NCI-H526 treated with DMSO at 0.1 percent for 48 hours (cell line): ENCODE results near the gene DENND5A.
A peak's percentile ranks its signal among the peaks of the same experiment; 100 is the strongest.

Experiments
- DNase-seq: peaks from one replicate; lab custom pipeline; 2025; lab: John Stamatoyannopoulos, UW

Gene DENND5A

GRCh38 chr11:9097186-9097943 lies 167.8 kb downstream of the DENND5A start:
- peak; percentile 10 for DNase-seq

DNA sequence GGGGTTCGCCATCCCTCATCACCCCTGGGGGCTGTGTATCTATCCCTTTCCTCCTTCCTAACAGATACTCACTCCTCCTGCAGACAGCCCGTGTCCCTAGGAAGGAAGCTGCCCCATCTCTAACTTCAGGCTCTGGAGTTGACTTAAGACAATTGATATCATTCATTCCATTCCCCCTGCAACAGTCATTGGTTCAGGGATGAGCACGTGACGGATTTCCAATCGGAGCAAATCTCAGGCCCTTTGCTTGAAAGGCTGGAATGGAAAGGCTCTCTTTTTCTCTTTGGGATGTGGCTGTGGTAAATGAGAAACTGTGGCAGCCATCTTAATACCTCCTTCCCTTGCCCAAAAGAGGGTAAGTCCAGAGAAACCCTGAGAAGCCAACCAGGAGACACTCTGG lies 168.7 kb downstream of the DENND5A start:
- DNase-seq = no peak

DNA sequence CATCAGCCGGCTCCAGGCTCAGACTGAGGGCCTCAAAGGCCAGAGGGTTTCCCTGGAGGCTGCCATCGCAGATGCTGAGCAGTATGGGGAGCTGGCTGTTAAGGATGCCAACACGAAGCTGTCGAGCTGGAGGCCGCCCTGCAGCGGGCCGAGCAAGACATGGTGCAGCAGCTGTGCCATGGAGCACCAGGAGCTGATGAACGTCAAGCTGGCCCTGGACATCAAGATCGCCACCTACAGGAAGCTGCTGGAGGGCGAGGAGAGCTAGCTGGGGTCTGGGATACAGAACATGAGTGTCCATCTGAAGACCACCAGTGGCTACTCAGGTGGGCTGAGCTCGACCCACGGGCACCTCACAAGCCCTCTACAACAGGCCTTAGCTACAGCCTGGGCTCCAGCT lies 169.7 kb downstream of the DENND5A start:
- no peak for DNase-seq

- DNase-seq = no peak
Observed at GRCh38 chr11:9094420-9094819, 170.7 kb downstream of the DENND5A start.

GRCh38 chr11:9092853-9093778 lies 172.0 kb downstream of the DENND5A start:
- peak; percentile 12 for DNase-seq

- DNase-seq = no peak
Observed at GRCh38 chr11:9092072-9092471, 173.1 kb downstream of the DENND5A start.

DNA sequence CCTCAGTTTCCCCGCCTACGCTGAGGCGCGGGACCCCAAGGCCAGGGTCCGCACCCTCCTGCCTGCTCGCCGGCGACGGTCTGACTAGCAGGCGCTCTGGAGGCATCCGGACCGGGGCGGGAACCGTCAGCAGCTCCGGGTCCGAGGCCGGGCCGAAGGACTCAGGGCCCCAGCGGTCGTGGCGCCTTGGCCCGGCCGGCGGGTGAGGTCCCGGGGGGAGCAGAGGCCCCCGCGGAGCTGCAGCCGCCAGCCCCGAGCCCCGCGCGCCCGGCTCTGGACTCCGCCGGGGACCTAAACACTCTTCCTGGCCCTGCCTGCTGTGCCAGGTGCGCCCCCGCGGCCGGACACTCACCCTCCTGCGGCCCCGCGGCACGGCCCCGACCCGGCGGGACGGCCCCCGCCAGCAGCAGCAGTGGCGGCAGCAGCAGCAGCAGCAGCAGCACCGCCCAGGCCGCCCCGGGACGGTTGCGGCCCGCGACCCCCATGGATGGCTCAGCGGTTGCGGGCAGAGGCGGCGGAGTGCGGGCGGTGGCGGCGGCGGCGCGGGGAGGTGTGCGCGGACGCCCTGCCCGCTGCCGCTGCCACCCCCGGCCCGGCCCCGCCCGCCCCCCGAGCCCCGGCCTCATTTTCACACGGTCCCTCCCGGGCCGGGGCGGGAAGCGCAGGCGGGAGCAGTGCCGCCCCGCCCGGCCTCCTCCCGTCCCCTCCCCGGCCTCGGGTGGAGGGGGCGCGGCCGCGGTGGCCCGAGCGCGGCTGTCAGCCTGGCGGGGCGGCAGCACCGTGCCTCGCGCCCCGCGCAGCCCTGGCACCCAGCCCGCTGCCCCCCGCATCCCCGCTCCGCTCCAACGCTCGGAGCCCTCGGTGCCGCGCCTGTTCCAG lies 173.9 kb downstream of the DENND5A start, which contains the start of gene SCUBE2:
Gene SCUBE2 (minus strand): TSS at position 556 of the 879 bp plus-strand sequence. CDS start 71 bp downstream, at position 485.
- no peak for DNase-seq

GRCh38 chr11:9090488-9091043 lies 174.6 kb downstream of the DENND5A start:
- DNase-seq = no peak

DNA sequence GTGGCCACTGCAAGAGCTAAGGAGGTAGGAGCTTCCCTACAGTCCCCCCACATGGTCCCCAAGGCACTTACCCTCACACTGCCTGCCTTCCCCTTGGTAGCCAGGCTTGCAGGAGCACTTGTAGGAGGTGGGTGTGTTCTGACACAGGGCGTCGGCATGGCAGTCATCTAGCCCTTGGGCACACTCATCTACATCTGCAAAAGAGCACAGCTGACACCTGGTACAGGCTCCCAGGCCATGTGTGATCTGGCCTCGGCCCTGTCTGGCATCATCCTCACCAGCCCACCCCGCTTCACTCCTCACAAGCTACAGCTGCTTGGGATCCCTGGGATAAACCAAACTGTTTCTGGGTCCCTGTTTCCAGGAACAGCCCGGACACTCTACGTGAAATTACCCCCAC lies 175.5 kb downstream of the DENND5A start:
- no peak for DNase-seq

DNA sequence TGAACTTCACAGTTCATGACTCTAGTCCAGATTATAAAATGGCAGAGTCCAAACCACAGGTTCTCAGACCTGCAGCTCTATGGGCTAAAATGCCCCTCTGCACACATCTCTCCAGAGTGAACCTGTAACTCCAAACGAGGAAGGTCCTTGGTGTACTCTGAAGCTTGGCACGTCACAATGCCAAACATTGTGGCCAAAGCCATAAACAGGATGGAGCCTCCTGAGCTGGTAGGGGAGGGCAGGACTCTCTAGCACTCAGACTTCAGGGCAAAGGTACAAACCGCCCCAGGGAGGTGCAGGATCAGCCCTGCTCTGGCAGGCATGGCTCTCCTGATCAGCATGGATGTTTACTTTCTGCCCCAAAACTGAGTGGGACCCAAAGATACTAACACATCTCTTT lies 176.1 kb downstream of the DENND5A start:
- DNase-seq = no peak
